ENCODE results near the gene NAPB. TPM values are rescaled to one million over a fixed set of nuclear protein-coding genes. Genes with fewer than 3 reads are reported as not detected.

NAPB gene
- polyA plus RNA-seq, 6 donors from 2014 or later: 4.1 to 8.3 (median 6.3) TPM

- Mint-ChIP-seq H3K27me3 (no peaks in the 10 kb centered on the region), H3K4me1 (peaks cover 26 to 40% (median 37%) of the 10 kb centered on the region in 3 donors), H3K4me3 (peak overlapping the region in 5 of 8 donors; percentile 20 to 76 (median 38)), H3K36me3 (peaks cover 10 to 14% of the 10 kb centered on the region in 2 donors), H3K27ac (peak overlapping the region; percentile 59 to 95 (median 90)), H3K9me3 (no peaks in the 10 kb centered on the region)
- no peak for ATAC-seq (ENCODE audit: low read depth in 2 of 2)
- no peak for DNase-seq
Observed at GRCh38 chr20:23365390-23366165, 55.7 kb downstream of the NAPB start.

GRCh38 chr20:23363257-23363649, 58.0 kb downstream of the NAPB start:
- Mint-ChIP-seq H3K9me3 (no peaks in the 10 kb centered on the region), H3K4me3 (peak overlapping the region; percentile 69 to 97 (median 92)), H3K27ac (peak overlapping the region in 5 of 6 donors; percentile 76 to 98 (median 93)), H3K27me3 (no peaks in the 10 kb centered on the region), H3K36me3 (peaks cover 9 to 10% of the 10 kb centered on the region in 2 donors), H3K4me1 (peaks cover 30 to 46% (median 44%) of the 10 kb centered on the region in 3 donors)
- no peak for DNase-seq
- ATAC-seq (ENCODE audit: low read depth in 2 of 2): no peak

GRCh38 chr20:23362392-23363256, 58.7 kb downstream of the NAPB start:
- H3K9me3 Mint-ChIP-seq: no peaks in the 10 kb centered on the region
- peak overlapping the region; percentile 90 to 97 (median 94) for H3K4me3 Mint-ChIP-seq
- peaks cover 9 to 10% of the 10 kb centered on the region in 2 donors for H3K36me3 Mint-ChIP-seq
- H3K27me3 Mint-ChIP-seq: no peaks in the 10 kb centered on the region
- DNase-seq (no peak), ATAC-seq (ENCODE audit: low read depth in 2 of 2) (no peak)
- H3K4me1 Mint-ChIP-seq: peaks cover 31 to 49% (median 44%) of the 10 kb centered on the region in 3 donors
- peak overlapping the region; percentile 93 to 98 (median 97) for H3K27ac Mint-ChIP-seq

- Mint-ChIP-seq H3K9me3 (no peaks in the 10 kb centered on the region), H3K36me3 (peaks cover 9 to 10% of the 10 kb centered on the region in 2 donors), H3K4me1 (peaks cover 31 to 55% (median 41%) of the 10 kb centered on the region in 3 donors), H3K27me3 (no peaks in the 10 kb centered on the region), H3K4me3 (peak within 1 kb of the TSS; percentile 90 to 97 (median 94)), H3K27ac (peak within 1 kb of the TSS; percentile 93 to 98 (median 97))
- peak; percentile 99 for DNase-seq
- ATAC-seq (ENCODE audit: low read depth in 2 of 2): peak; percentile 66 to 69
Observed at GRCh38 chr20:23361476-23362391, 59.6 kb downstream of the NAPB start, which contains the start of gene GZF1. GZF1 (plus strand) TSS chr20:23362182; CDS start chr20:23364384, 2,202 bp downstream.

GRCh38 chr20:23361119-23361475, 60.2 kb downstream of the NAPB start:
- H3K4me3 Mint-ChIP-seq: peak overlapping the region; percentile 83 to 97 (median 90)
- no peaks in the 10 kb centered on the region for H3K9me3 Mint-ChIP-seq
- no peak for DNase-seq
- ATAC-seq (ENCODE audit: low read depth in 2 of 2): no peak
- H3K27ac Mint-ChIP-seq: peak overlapping the region; percentile 93 to 97 (median 96)
- no peaks in the 10 kb centered on the region for H3K27me3 Mint-ChIP-seq
- H3K4me1 Mint-ChIP-seq: peaks cover 25 to 49% (median 34%) of the 10 kb centered on the region in 3 donors
- peaks cover 9 to 10% of the 10 kb centered on the region in 2 donors for H3K36me3 Mint-ChIP-seq

GRCh38 chr20:23360531-23360930, 60.8 kb downstream of the NAPB start:
- peaks cover 22 to 46% (median 34%) of the 10 kb centered on the region in 3 donors for H3K4me1 Mint-ChIP-seq
- peaks cover 9 to 10% of the 10 kb centered on the region in 2 donors for H3K36me3 Mint-ChIP-seq
- H3K27ac Mint-ChIP-seq: peak overlapping the region; percentile 93 to 97 (median 96)
- DNase-seq (no peak), ATAC-seq (ENCODE audit: low read depth in 2 of 2) (no peak)
- no peaks in the 10 kb centered on the region for H3K9me3 Mint-ChIP-seq
- H3K27me3 Mint-ChIP-seq: no peaks in the 10 kb centered on the region
- peak overlapping the region in 7 of 8 donors; percentile 87 to 97 (median 90) for H3K4me3 Mint-ChIP-seq

- ATAC-seq (ENCODE audit: low read depth in 2 of 2): no peak
- Mint-ChIP-seq H3K4me3 (peak overlapping the region in 6 of 8 donors; percentile 89 to 97 (median 95)), H3K4me1 (peaks cover 12 to 38% (median 30%) of the 10 kb centered on the region in 3 donors), H3K27me3 (no peaks in the 10 kb centered on the region), H3K36me3 (no peaks in the 10 kb centered on the region), H3K9me3 (no peaks in the 10 kb centered on the region), H3K27ac (peak overlapping the region; percentile 97 to 100 (median 98))
- no peak for DNase-seq
Observed at GRCh38 chr20:23358923-23359593, 62.2 kb downstream of the NAPB start.

GRCh38 chr20:23358563-23358906, 62.8 kb downstream of the NAPB start:
- Mint-ChIP-seq H3K4me3 (peak overlapping the region; percentile 89 to 97 (median 95)), H3K27me3 (no peaks in the 10 kb centered on the region), H3K4me1 (peaks cover 12 to 40% (median 30%) of the 10 kb centered on the region in 3 donors), H3K36me3 (no peaks in the 10 kb centered on the region), H3K9me3 (no peaks in the 10 kb centered on the region), H3K27ac (peak overlapping the region; percentile 97 to 100 (median 98))
- ATAC-seq (ENCODE audit: low read depth in 2 of 2) (no peak), DNase-seq (no peak)

GRCh38 chr20:23357767-23358562, 63.3 kb downstream of the NAPB start:
- no peaks in the 10 kb centered on the region for H3K27me3 Mint-ChIP-seq
- peak; percentile 100 for DNase-seq

GRCh38 chr20:23356203-23356602, 65.1 kb downstream of the NAPB start:
- H3K9me3 Mint-ChIP-seq: no peaks in the 10 kb centered on the region
- peak overlapping the region; percentile 43 to 100 (median 94) for H3K27ac Mint-ChIP-seq
- H3K4me1 Mint-ChIP-seq: peaks cover 13 to 48% (median 28%) of the 10 kb centered on the region in 3 donors
- no peak for ATAC-seq (ENCODE audit: low read depth in 2 of 2)
- H3K4me3 Mint-ChIP-seq: peak overlapping the region in 3 of 8 donors; percentile 49 to 76 (median 54)
- no peaks in the 10 kb centered on the region for H3K27me3 Mint-ChIP-seq
- no peaks in the 10 kb centered on the region for H3K36me3 Mint-ChIP-seq
- no peak for DNase-seq

More at GRCh38 chr20:23357767-23358562, 63.3 kb downstream of the NAPB start:
- H3K36me3 Mint-ChIP-seq: no peaks in the 10 kb centered on the region
- peak; percentile 67 to 69 for ATAC-seq (ENCODE audit: low read depth in 2 of 2)
- H3K4me1 Mint-ChIP-seq: peaks cover 8 to 40% (median 26%) of the 10 kb centered on the region in 3 donors
- no peaks in the 10 kb centered on the region for H3K9me3 Mint-ChIP-seq
- peak overlapping the region; percentile 89 to 97 (median 95) for H3K4me3 Mint-ChIP-seq
- peak overlapping the region; percentile 98 to 100 (median 99) for H3K27ac Mint-ChIP-seq
